ENCODE results near the gene THADA.

Gene THADA

GRCh38 chr2:43346602-43347567 is 249.0 kb downstream of the THADA start:
- TF ChIP-seq SPI1 (IDR thresholded peaks at IDR 0.05; ENCODE audit: borderline replicate concordance, low read depth) = no peak
- TF ChIP-seq GABPA (IDR thresholded peaks at IDR 0.05; ENCODE audit: low read depth) = no peak
- no peak for TF ChIP-seq REST (IDR thresholded peaks at IDR 0.05; ENCODE audit: insufficient replicate concordance, low read depth)
- TF ChIP-seq POLR2AphosphoS5 (IDR thresholded peaks at IDR 0.05; ENCODE audit: low read depth) = no peak
- TF ChIP-seq, protein P1, sequence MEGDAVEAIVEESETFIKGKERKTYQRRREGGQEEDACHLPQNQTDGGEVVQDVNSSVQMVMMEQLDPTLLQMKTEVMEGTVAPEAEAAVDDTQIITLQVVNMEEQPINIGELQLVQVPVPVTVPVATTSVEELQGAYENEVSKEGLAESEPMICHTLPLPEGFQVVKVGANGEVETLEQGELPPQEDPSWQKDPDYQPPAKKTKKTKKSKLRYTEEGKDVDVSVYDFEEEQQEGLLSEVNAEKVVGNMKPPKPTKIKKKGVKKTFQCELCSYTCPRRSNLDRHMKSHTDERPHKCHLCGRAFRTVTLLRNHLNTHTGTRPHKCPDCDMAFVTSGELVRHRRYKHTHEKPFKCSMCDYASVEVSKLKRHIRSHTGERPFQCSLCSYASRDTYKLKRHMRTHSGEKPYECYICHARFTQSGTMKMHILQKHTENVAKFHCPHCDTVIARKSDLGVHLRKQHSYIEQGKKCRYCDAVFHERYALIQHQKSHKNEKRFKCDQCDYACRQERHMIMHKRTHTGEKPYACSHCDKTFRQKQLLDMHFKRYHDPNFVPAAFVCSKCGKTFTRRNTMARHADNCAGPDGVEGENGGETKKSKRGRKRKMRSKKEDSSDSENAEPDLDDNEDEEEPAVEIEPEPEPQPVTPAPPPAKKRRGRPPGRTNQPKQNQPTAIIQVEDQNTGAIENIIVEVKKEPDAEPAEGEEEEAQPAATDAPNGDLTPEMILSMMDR (IDR thresholded peaks at IDR 0.05; ENCODE audit: insufficient read depth, low read length) = no peak
- no peak for DNase-seq (ENCODE audit: low read depth in 1 of 2, low spot score in 1 of 2)
- H3K4me3 ChIP-seq (replicated peaks; ENCODE audit: insufficient read depth, low read length) = no peak overlapping the region
- H3K27ac ChIP-seq (replicated peaks) = no peak overlapping the region
- no peaks in the 10 kb centered on the region for H3K27me3 ChIP-seq (ENCODE audit: insufficient read depth, poor library complexity, severe bottlenecking)

DNA sequence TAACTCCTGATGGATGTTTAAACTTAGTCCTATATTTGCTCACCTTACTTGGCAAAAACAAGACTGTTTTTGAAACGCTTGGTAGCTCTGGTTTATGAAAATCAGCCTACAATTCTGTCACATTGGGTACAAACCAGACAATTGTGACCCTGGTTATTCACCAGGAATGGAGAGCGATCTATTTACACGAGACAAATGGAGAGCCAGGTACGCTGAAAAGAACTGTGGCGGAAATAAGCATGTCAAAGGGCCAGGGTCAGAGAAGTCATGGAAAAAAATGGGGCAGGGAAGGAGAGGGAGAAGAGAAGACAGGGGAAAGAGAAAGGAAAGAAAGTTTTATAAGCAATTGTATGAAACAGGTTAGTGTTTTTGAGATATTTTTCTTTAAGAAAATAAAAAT is 250.0 kb downstream of the THADA start:
- no peaks in the 10 kb centered on the region for H3K27me3 ChIP-seq (ENCODE audit: insufficient read depth, poor library complexity, severe bottlenecking)

More for the DNA sequence above, 250.0 kb downstream of the THADA start:
- H3K4me3 ChIP-seq (replicated peaks; ENCODE audit: insufficient read depth, low read length) = no peak overlapping the region
- no peak overlapping the region for H3K27ac ChIP-seq (replicated peaks)
- DNase-seq (ENCODE audit: low read depth in 1 of 2, low spot score in 1 of 2) = no peak
- no peak for TF ChIP-seq GABPA (IDR thresholded peaks at IDR 0.05; ENCODE audit: low read depth)
- no peak for TF ChIP-seq POLR2AphosphoS5 (IDR thresholded peaks at IDR 0.05; ENCODE audit: low read depth)
- no peak for TF ChIP-seq REST (IDR thresholded peaks at IDR 0.05; ENCODE audit: insufficient replicate concordance, low read depth)
- TF ChIP-seq SPI1 (IDR thresholded peaks at IDR 0.05; ENCODE audit: borderline replicate concordance, low read depth) = no peak
- TF ChIP-seq, protein P1 (IDR thresholded peaks at IDR 0.05; ENCODE audit: insufficient read depth, low read length) = no peak

Measured in HL-60 (cell line).